Adrenal gland (tissue), 12 donors: ENCODE measurements around the gene WNT3. TPM values are rescaled to one million over a fixed set of nuclear protein-coding genes. Genes with fewer than 3 reads are reported as not detected.
"Not testable (repeated sequence)": the region's sequence is repeated elsewhere in the genome, so short reads cannot be mapped to it uniquely, and the experiment has no call there.

ENCODE experiments used
- DNase-seq, 7 donors: peaks; one replicate each; pipeline ENCODE4 v3.0.0-alpha.2; 2019 to 2020
- H3K27ac ChIP-seq, 5 donors: fragments of 200-600 bp; sonication (generic) in 4 of 5; 1 replicate in 3 of 5; 2 replicates in 2 of 5; pipeline versions ENCODE4 v1.5.1 to v1.8.0; 2016 to 2020; ENCODE audit warnings: mild to moderate bottlenecking in 1 of 5
- H3K27me3 ChIP-seq: fragments of 200-600 bp; 2 replicates; pipeline ENCODE4 v1.8.0; 2021
- H3K36me3 ChIP-seq, 2 donors: fragments of 200-600 bp; replicated peaks in 1 of 2; 1 replicate in 1 of 2; 2 replicates in 1 of 2; pipeline versions ENCODE4 v1.5.1 to v1.8.0; 2018 to 2022
- H3K4me1 ChIP-seq, 2 donors: fragments of 200-600 bp; replicated peaks in 1 of 2; 1 replicate in 1 of 2; 2 replicates in 1 of 2; pipeline versions ENCODE4 v1.5.1 to v1.8.0; 2018 to 2021
- H3K4me3 ChIP-seq, 4 donors: fragments of 200-600 bp; sonication (generic) in 3 of 4; one replicate each; pipeline ENCODE4 v1.5.1; 2016 to 2018
- H3K9me3 ChIP-seq, 3 donors: fragments of 200-600 bp; sonication (generic) in 1 of 3; replicated peaks in 1 of 3; 1 replicate in 2 of 3; 2 replicates in 1 of 3; pipeline versions ENCODE4 v1.5.1 to v1.8.0; 2016 to 2021
- CTCF ChIP-seq, 6 experiments: fragments of 450-650 bp in 4 of 6; fragments of 200-600 bp in 2 of 6; sonication (generic) in 1 of 6; IDR thresholded peaks; 1 replicate in 5 of 6; 2 replicates in 1 of 6; pipeline versions ENCODE4 v1.5.1 to v1.8.0; 2016 to 2021; ENCODE audit warnings: antibody characterized with exemption in 6 of 6, mild to moderate bottlenecking in 2 of 6, moderate library complexity in 1 of 6
- POLR2A ChIP-seq, 2 donors: fragments of 450-650 bp; IDR thresholded peaks; one replicate each; pipeline ENCODE4 v1.6.1; 2017; ENCODE audit warnings: antibody characterized with exemption in 2 of 2, mild to moderate bottlenecking in 2 of 2, moderate library complexity in 1 of 2
- whole genome bisulfite sequencing, 4 donors: extraction: QIAGEN DNeasy Blood & Tissue Kit in 2 of 4; methylation state at CpG; one replicate each; pipeline versions ENCODE4 v1.1.5 to v1.1.7; 2013 to 2017; 5-methylcytosine and 5-hydroxymethylcytosine counted together
- intact Hi-C, 2 donors: fragments of 100-400 bp; cut with DNase I; formaldehyde crosslinking; loops; one replicate each; pipeline versions ENCODE4 v1.14.1 to v1.15.0; 2022 to 2023
- polyA plus RNA-seq, 3 donors: library from polyadenylated mRNA; stranded (reverse); fragments of 200-250 nt in 2 of 3; fragments of 350-450 nt in 1 of 3; fragmentation: Illumina TruSeq in 1 of 3; extraction: RNeasy Lipid Tissue Mini Kit (QIAGEN cat#74804) in 1 of 3; gene quantifications; one replicate each; pipeline ENCODE4 v1.2.3, GENCODE V29; 2013 to 2014
- total RNA-seq, 9 donors: library from RNA; depleted of rRNA in 4 of 9; stranded (reverse); fragments of >200 nt in 4 of 9; fragments of 120-200 nt in 1 of 9; fragmentation: NEBNext Ultra II Directional in 1 of 9; extraction: Animal tissue kit (Norgen Biotek cat#: 25700) in 1 of 9; gene quantifications; one replicate each; pipeline versions ENCODE4 v1.1.0 to v1.2.4, GENCODE V29; 2013 to 2023
- donor health status: healthy with polysubstance abuse.
- donor health status: Bipolar disorder and iron deficiency.
- donor health status: DM: yes; HTN: yes; CAD: no.
- donor health status: DM: no; HTN: no; CAD: no.
- donor health status: DM: no; HTN: no; CAD: no.
- donor health status: DM: yes; HTN: yes; CAD: no.

The WNT3 gene
- total and polyA plus RNA-seq, 12 donors: 0.16 to 1.1 (median 0.46) TPM; not detected in 2

DNA sequence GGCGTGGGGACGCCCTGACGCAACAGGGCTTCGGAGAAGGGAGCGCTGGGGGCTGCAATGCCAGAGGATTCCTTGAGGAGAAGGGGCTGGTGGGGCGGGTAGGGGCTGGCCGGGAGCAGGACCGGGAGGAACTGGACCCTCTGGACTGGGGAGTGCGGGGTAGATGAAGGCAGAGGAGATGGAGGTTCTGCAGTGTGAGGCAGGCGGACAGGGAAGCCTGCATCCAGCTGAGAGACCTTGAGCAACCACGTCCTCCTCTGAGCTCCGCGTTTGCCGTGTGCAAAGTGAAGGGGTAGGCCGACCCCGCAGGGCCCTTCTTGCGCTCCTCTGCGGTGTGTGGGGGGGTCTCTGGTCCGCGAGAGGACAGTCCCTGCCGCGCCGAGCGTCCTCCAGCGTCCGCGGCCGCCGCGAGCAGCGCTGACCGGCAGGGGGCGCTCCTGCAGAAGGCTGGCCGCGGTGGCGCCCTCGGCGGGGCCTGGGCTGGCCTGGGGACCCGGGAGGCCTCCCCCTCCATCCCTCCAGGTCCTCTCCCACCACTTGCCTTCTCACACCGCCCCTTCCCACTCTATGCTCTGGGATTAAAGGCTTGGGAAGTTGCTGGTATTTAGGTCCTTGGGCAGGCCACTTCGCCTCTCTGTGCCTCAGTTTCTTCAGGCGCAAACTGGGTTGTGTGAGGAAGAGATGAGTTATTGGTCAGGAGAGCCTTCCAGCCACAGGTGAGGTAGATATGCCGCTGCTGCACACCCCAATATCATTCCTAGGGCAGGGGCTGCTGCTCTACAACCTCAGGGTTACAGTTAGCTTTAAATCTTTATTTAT, 23.3 kb upstream of the WNT3 start:
- DNase-seq: peak in 2 of 7 donors; percentile 31 to 32
- Histone ChIP-seq H3K36me3 (no peaks in the 10 kb centered on the region), H3K27me3 (peaks cover 14% of the 10 kb centered on the region), H3K4me1 (peaks cover 0 to 8% of the 10 kb centered on the region in 2 donors), H3K4me3 (peak overlapping the region in 1 of 4 donors; percentile 26), H3K27ac (no peak overlapping the region), H3K9me3 (no peaks in the 10 kb centered on the region)
- WGBS, 4 donors: 15 to 39% (median 19%) methylated on average over 15 to 43 of the region's 43 CpGs
- intact Hi-C loops: loop anchor here (2.0 to 10.0 kb wide), 2 partner anchors 95 to 153 kb away; no protein-coding TSS in a partner anchor
- TF ChIP-seq POLR2A (IDR thresholded peaks at IDR 0.05): no peak
- TF ChIP-seq CTCF (IDR thresholded peaks at IDR 0.05): peak; percentile 28 to 79 (median 49)

DNA sequence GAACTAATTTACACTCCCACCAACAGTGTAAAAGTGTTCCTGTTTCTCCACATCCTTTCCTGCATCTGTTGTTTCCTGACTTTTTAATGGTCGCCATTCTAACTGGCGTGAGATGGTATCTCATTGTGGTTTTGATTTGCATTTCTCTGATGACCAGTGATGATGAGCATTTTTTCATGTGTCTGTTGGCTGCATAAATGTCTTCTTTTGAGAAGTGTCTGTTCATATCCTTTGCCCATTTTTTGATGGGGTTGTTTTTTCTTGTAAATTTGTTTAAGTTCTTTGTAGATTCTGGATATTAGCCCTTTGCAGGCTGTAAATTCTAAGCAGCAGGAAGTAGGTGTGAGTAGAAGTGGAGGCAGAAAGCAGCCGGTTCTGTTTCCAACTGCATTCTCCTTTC, 22.1 kb upstream of the WNT3 start:
- WGBS, 4 donors: 52 to 61% (median 53%) methylated on average over 3 of the region's 3 CpGs
- H3K4me1 ChIP-seq, H3K4me3 ChIP-seq, H3K27ac ChIP-seq, H3K9me3 ChIP-seq, DNase-seq, H3K36me3 ChIP-seq: not testable (repeated sequence)
- peaks cover 14% of the 10 kb centered on the region for H3K27me3 ChIP-seq
- intact Hi-C loops: loop anchor here in 1 of 2 donors (10.0 kb wide), 1 partner anchor 154 kb away; no protein-coding TSS in a partner anchor

DNA sequence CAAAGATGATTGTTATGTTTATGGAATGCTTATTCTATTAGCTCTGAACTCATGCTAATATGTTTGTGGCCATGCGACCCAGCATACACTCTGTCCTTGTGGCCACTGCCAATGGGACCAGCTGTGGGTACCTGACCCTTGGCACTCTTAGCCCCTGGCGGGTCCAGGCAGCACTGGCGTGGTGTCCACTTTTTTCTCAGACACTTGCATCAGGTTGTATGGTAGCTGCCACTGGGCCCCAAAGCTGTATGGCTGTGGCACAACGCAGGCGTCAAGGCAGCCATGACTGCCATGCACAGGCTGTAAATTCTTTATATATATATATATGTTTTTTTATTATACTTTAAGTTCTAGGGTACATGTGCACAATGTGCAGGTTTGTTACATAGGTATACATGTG, 20.7 kb upstream of the WNT3 start:
- intact Hi-C loops: no loop called here
- no peaks in the 10 kb centered on the region for H3K36me3 ChIP-seq
- H3K9me3 ChIP-seq: no peaks in the 10 kb centered on the region
- H3K4me3 ChIP-seq: no peak overlapping the region
- no peak overlapping the region for H3K27ac ChIP-seq
- H3K27me3 ChIP-seq: peaks cover 14% of the 10 kb centered on the region
- 75 to 90% (median 79%) methylated on average over 5 of the region's 5 CpGs for WGBS, 4 donors
- TF ChIP-seq CTCF (IDR thresholded peaks at IDR 0.05) (no peak), POLR2A (IDR thresholded peaks at IDR 0.05) (no peak)
- peaks cover 0 to 8% of the 10 kb centered on the region in 2 donors for H3K4me1 ChIP-seq
- no peak for DNase-seq

GRCh38 chr17:46837521-46837920, 19.0 kb upstream of the WNT3 start:
- 64 to 79% (median 71%) methylated on average over 4 of the region's 4 CpGs for WGBS, 4 donors
- H3K4me1 ChIP-seq: peaks cover 0 to 8% of the 10 kb centered on the region in 2 donors
- no peak overlapping the region for H3K27ac ChIP-seq
- intact Hi-C loops: no loop called here
- no peaks in the 10 kb centered on the region for H3K36me3 ChIP-seq
- no peak for DNase-seq
- H3K27me3 ChIP-seq: peaks cover 14% of the 10 kb centered on the region
- TF ChIP-seq CTCF (IDR thresholded peaks at IDR 0.05) (no peak), POLR2A (IDR thresholded peaks at IDR 0.05) (no peak)
- no peak overlapping the region for H3K4me3 ChIP-seq
- H3K9me3 ChIP-seq: no peaks in the 10 kb centered on the region
